GM12874 (cell line): Measurements from ENCODE around the gene ROCK2.

Experiments
- CTCF ChIP-seq: IDR thresholded peaks from 2 replicates; pipeline ENCODE4 v1.5.1; 2011; ENCODE audit warnings: low read depth, mild to moderate bottlenecking, control low read depth, low read length, moderate library complexity; ENCODE audit not compliant: insufficient read depth

Gene ROCK2

DNA sequence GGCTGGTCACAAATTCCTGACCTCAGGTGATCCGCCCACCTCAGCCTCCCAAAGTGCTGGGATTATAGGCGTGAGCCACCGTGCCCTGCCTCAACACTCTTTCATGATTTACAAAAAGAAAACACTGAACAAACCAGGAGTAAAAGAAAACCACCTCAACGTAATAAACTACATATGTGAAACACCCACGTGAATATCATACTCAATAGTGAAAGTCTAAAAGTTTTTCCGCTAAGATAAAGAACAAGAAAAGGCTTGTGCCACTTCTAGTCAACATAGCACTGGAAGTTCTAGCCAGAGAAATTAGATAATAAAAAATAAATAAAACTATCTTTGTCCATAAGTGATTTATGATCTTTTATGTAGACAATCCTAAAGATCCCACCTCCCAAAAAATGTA is 68.5 kb downstream of the ROCK2 start:
- TF ChIP-seq CTCF, result no peak

DNA sequence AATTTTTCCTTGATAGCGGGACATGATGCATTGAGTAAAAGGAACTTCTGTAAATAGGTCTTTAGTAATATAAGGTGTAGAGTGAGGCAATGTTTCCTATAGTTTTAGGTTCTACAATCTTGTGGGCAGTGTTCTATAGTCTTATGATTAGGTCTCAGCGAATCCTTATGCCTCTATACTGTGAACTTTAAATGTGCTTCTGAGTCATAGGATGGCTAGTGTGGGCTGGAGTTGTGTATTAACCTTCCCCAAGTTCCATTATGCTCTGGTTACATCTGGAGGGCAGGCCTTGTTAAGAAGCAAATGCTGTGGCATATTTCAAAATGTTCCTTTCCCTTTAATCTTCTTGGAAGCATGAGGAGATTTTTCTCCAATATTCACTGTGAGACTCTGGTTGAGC is 73.5 kb downstream of the ROCK2 start:
- no peak for TF ChIP-seq CTCF

GRCh38 chr2:11267931-11268330 is 76.5 kb downstream of the ROCK2 start:
- TF ChIP-seq CTCF, result no peak

GRCh38 chr2:11264818-11265217 is 79.6 kb downstream of the ROCK2 start:
- TF ChIP-seq CTCF, result no peak

GRCh38 chr2:11264007-11264406 is 80.4 kb downstream of the ROCK2 start:
- no peak for TF ChIP-seq CTCF

DNA sequence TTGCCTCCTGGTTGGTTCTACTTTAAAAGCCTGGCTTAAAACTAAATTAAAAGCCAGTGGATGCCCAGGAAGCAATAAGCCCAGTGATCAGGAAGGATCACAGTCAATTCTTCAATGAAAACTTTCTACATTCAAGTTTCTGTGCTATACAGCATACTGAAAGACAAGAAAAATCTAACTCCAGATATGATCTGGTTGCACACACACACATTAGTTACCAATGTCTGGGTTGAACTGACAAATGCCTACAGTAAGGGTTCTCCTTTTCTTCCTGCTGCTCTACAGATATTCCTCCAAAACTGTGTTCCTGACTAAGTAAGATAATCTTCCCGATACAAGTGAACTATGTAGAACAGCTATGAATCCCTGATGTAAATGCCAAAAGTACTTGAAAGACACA is 81.3 kb downstream of the ROCK2 start:
- no peak for TF ChIP-seq CTCF

- no peak for TF ChIP-seq CTCF
Observed at GRCh38 chr2:11260979-11261378, 83.5 kb downstream of the ROCK2 start.

DNA sequence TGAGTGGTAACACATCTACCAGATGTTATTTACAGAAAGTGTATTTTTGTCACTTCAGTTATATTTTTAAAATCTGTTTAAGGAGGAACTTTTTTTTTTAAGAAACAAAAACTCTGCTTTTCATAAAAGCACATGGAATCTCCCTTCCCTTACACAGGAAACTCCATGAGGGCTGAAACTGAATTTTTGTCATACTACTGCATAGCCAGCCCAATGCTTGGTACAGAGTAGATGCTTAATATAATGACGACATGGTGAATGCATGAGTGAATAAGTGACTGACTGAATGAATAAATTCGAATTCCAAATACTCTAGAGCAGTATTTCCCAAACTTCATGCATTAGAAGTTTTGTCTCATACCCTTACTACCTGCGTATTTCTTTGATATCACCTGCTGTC is 86.5 kb downstream of the ROCK2 start:
- TF ChIP-seq CTCF, result no peak
